Brain microvascular endothelial cell (primary cell): ENCODE data around the gene BTRC.

Source experiments
- DNase-seq: peaks from one replicate; pipeline ENCODE4 v3.0.0-alpha.2; 2020
- H3K27ac ChIP-seq: fragments of 250-450 bp; sonication (Bioruptor Pico); 2 replicates; pipeline ENCODE4 v1.5.1; 2020; ENCODE audit warnings: mild to moderate bottlenecking, moderate library complexity
- H3K27me3 ChIP-seq: fragments of 250-450 bp; sonication (Bioruptor Pico); replicated peaks from 2 replicates; pipeline ENCODE4 v1.5.1; 2020; ENCODE audit warnings: mild to moderate bottlenecking
- H3K36me3 ChIP-seq: fragments of 250-450 bp; sonication (Bioruptor Pico); replicated peaks from 2 replicates; pipeline ENCODE4 v1.5.1; 2020; ENCODE audit warnings: mild to moderate bottlenecking
- H3K4me3 ChIP-seq: 2 replicates; pipeline ENCODE4 v1.5.1; 2011; ENCODE audit warnings: low read depth, mild to moderate bottlenecking, control low read depth, low read length, moderate library complexity
- in situ Hi-C: cut with HindIII; loops from 2 replicates; pipeline ENCODE4 v1.10.0; 2017; ENCODE audit warnings: low sequenced_read_pairs, low pct_ligation_motif_present
- TF ChIP-seq, protein P1 (sequence below): IDR thresholded peaks from 2 replicates; pipeline ENCODE4 v1.5.1; 2011; ENCODE audit warnings: low read depth, mild to moderate bottlenecking, moderate library complexity, low read length, control low read depth, inconsistent platforms; ENCODE audit errors: missing control alignments

BTRC gene

DNA sequence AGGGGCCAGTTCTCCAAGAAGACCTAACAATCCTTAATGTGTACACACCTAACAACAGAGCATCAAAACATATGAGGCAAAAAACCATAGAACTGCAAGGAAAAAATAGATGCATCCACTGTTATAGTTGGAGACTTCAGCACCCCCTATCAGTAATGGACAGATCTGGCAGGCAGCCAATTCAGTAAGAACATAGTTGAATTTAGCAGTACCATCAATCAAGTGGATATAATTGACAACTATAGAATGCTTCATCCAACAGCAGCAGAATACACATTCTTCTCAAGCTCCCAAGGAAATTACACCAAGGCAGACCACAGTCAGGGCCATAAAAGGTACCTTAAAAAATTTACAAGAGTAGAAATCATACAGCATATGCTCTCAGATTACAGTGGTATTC lies 191.9 kb downstream of the BTRC start:
- in situ Hi-C loops: no loop called here
- no peak overlapping the region for H3K27ac ChIP-seq
- no peaks in the 10 kb centered on the region for H3K27me3 ChIP-seq
- no peak overlapping the region for H3K4me3 ChIP-seq
- H3K36me3 ChIP-seq: no peaks in the 10 kb centered on the region
- DNase-seq: no peak
- TF ChIP-seq, protein P1, sequence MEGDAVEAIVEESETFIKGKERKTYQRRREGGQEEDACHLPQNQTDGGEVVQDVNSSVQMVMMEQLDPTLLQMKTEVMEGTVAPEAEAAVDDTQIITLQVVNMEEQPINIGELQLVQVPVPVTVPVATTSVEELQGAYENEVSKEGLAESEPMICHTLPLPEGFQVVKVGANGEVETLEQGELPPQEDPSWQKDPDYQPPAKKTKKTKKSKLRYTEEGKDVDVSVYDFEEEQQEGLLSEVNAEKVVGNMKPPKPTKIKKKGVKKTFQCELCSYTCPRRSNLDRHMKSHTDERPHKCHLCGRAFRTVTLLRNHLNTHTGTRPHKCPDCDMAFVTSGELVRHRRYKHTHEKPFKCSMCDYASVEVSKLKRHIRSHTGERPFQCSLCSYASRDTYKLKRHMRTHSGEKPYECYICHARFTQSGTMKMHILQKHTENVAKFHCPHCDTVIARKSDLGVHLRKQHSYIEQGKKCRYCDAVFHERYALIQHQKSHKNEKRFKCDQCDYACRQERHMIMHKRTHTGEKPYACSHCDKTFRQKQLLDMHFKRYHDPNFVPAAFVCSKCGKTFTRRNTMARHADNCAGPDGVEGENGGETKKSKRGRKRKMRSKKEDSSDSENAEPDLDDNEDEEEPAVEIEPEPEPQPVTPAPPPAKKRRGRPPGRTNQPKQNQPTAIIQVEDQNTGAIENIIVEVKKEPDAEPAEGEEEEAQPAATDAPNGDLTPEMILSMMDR: no peak

DNA sequence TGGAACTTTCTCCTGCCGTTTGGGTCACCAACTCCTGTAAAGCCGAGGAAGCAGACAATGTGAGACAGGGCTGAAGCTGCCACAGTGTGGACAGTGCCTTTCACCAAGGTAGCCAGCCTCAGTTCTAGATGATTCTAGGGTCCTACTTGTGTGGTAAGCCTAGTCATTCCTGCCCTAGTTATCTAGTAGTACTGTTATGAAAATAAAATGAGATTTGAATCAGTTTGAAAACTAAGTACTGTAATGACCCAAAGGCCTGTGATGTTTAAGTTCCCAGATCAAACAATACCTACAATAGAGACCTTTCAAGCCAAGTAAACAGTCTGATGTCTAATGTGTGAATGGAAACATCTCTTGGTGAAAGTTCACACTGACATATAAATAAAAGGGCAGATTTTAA lies 197.0 kb downstream of the BTRC start:
- TF ChIP-seq, protein P1: no peak
- Histone ChIP-seq H3K4me3 (no peak overlapping the region), H3K27ac (no peak overlapping the region), H3K27me3 (no peaks in the 10 kb centered on the region), H3K36me3 (peaks cover 8% of the 10 kb centered on the region)
- in situ Hi-C loops: no loop called here
- DNase-seq: no peak

GRCh38 chr10:101552442-101552841 lies 198.5 kb downstream of the BTRC start:
- TF ChIP-seq, protein P1: no peak
- Histone ChIP-seq H3K27ac (no peak overlapping the region), H3K4me3 (no peak overlapping the region), H3K27me3 (no peaks in the 10 kb centered on the region), H3K36me3 (peaks cover 8% of the 10 kb centered on the region)
- no peak for DNase-seq
- in situ Hi-C loops: no loop called here

GRCh38 chr10:101557541-101557940 lies 203.6 kb downstream of the BTRC start:
- Histone ChIP-seq H3K27me3 (no peaks in the 10 kb centered on the region), H3K36me3 (peaks cover 5% of the 10 kb centered on the region), H3K27ac (no peak overlapping the region), H3K4me3 (no peak overlapping the region)
- in situ Hi-C loops: no loop called here
- TF ChIP-seq, protein P1: no peak
- no peak for DNase-seq

- no peak overlapping the region for H3K4me3 ChIP-seq
- no peaks in the 10 kb centered on the region for H3K27me3 ChIP-seq
- TF ChIP-seq, protein P1: no peak
- no peak for DNase-seq
- H3K27ac ChIP-seq: no peak overlapping the region
- in situ Hi-C loops: no loop called here
- peaks cover 2% of the 10 kb centered on the region for H3K36me3 ChIP-seq
These were observed 204.2 kb downstream of the BTRC start for GRCh38 chr10:101558204-101558603.
